Fibroblast of lung (primary cell): ENCODE data around the gene ADAMTSL1. TPM values are rescaled to one million over a fixed set of nuclear protein-coding genes. Genes with fewer than 3 reads are reported as not detected.

Experiments
- DNase-seq, 2 donors: peaks; one replicate each; pipeline versions ENCODE4 v3.0.0 to v3.0.0-alpha.2; 2010; ENCODE audit warnings: low read depth in 2 of 2
- H2AFZ ChIP-seq: 2 replicates; pipeline ENCODE4 v1.5.1; 2012; ENCODE audit warnings: low read length, control low read depth, inconsistent platforms
- H3K27ac ChIP-seq: 2 replicates; pipeline ENCODE4 v1.5.1; 2011; ENCODE audit warnings: low read length, control low read depth; ENCODE audit not compliant: insufficient read depth
- H3K27me3 ChIP-seq: 2 replicates; pipeline ENCODE4 v1.5.1; 2011; ENCODE audit warnings: mild to moderate bottlenecking, low read length; ENCODE audit not compliant: control insufficient read depth, insufficient read depth
- H3K36me3 ChIP-seq: 2 replicates; pipeline ENCODE4 v1.5.1; 2011; ENCODE audit warnings: low read length; ENCODE audit not compliant: control insufficient read depth, insufficient read depth
- H3K4me1 ChIP-seq: 2 replicates; pipeline ENCODE4 v1.5.1; 2011; ENCODE audit warnings: low read length; ENCODE audit not compliant: control insufficient read depth, insufficient read depth; ENCODE audit errors: extremely low read depth
- H3K4me2 ChIP-seq: 2 replicates; pipeline ENCODE4 v1.5.1; 2011; ENCODE audit warnings: low read length, control low read depth; ENCODE audit not compliant: insufficient read depth; ENCODE audit errors: extremely low read depth
- H3K4me3 ChIP-seq, 4 experiments: fragments of 200-600 bp in 1 of 4; sonication (generic) in 1 of 4; replicated peaks in 1 of 4; 2 replicates each; pipeline ENCODE4 v1.5.1; 2011 to 2016; ENCODE audit warnings: low read length in 4 of 4, low read depth in 3 of 4, mild to moderate bottlenecking in 3 of 4, control low read depth in 2 of 4, inconsistent platforms in 1 of 4, mixed read lengths in 1 of 4; ENCODE audit not compliant: insufficient read depth in 1 of 4; ENCODE audit errors: control extremely low read depth in 1 of 4
- H3K79me2 ChIP-seq: 2 replicates; pipeline ENCODE4 v1.5.1; 2012; ENCODE audit warnings: mild to moderate bottlenecking, low read length, inconsistent platforms; ENCODE audit not compliant: control insufficient read depth, insufficient read depth
- H3K9ac ChIP-seq: 2 replicates; pipeline ENCODE4 v1.5.1; 2011; ENCODE audit warnings: mild to moderate bottlenecking, low read length, control low read depth; ENCODE audit not compliant: insufficient read depth
- H3K9me3 ChIP-seq: 2 replicates; pipeline ENCODE4 v1.5.1; 2012; ENCODE audit warnings: low read depth, low read length; ENCODE audit not compliant: control insufficient read depth, insufficient read depth
- H4K20me1 ChIP-seq: 2 replicates; pipeline ENCODE4 v1.5.1; 2011; ENCODE audit warnings: low read length; ENCODE audit not compliant: control insufficient read depth, insufficient read depth; ENCODE audit errors: extremely low read depth
- EZH2 ChIP-seq: IDR thresholded peaks from 2 replicates; pipeline ENCODE4 v1.5.1; 2012; ENCODE audit warnings: low read length, control low read depth, mild to moderate bottlenecking; ENCODE audit errors: missing control alignments
- polyA plus RNA-seq, 2 donors: library from polyadenylated mRNA; depleted of rRNA in 1 of 2; stranded (reverse) in 1 of 2; unstranded in 1 of 2; fragments of >200 nt; gene quantifications; 2 replicates each; pipeline ENCODE4 v1.2.1, GENCODE V29; 2011 to 2012; ENCODE audit warnings: missing spikeins in 1 of 2
- total RNA-seq: library from RNA; depleted of rRNA; stranded (reverse); fragments of >200 nt; gene quantifications from 2 replicates; pipeline ENCODE4 v1.2.1, GENCODE V29; 2014
- TF ChIP-seq, protein P1 (sequence below), 2 donors: IDR thresholded peaks in 1 of 2; conservative IDR thresholded peaks in 1 of 2; 1 replicate in 1 of 2; 2 replicates in 1 of 2; pipeline ENCODE4 v1.5.1; 2011 to 2012; ENCODE audit warnings: low read length in 2 of 2, control low read depth in 1 of 2, inconsistent platforms in 1 of 2, low read depth in 1 of 2, mild to moderate bottlenecking in 1 of 2

The ADAMTSL1 gene
- total and polyA plus RNA-seq, 2 donors (not counting 1 experiment from before 2014, with no cell fraction given) = 19.3 to 27.9 TPM

DNA sequence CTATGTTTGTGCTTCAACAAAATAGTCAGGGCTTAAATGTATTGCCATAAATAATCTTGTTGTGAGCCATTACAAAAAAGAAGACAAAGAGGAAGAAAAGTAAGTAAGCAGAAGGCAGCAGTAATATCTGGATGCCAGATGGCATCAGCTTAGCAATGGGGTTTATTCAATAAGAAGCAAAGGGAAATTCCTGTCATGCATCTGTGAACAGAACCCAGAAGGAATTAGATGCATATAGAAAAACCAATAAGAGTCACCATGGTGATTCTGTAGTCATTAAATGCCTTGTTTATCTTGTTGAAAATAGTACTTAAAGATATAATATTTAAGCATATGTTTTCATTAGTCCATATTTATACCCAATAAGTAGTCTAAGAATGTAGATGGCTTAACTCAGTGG is 216.0 kb downstream of the ADAMTSL1 start:
- H3K79me2 ChIP-seq = no peaks in the 10 kb centered on the region
- no peaks in the 10 kb centered on the region for H4K20me1 ChIP-seq
- no peak overlapping the region for H3K4me3 ChIP-seq
- TF ChIP-seq EZH2 = no peak
- TF ChIP-seq, protein P1, sequence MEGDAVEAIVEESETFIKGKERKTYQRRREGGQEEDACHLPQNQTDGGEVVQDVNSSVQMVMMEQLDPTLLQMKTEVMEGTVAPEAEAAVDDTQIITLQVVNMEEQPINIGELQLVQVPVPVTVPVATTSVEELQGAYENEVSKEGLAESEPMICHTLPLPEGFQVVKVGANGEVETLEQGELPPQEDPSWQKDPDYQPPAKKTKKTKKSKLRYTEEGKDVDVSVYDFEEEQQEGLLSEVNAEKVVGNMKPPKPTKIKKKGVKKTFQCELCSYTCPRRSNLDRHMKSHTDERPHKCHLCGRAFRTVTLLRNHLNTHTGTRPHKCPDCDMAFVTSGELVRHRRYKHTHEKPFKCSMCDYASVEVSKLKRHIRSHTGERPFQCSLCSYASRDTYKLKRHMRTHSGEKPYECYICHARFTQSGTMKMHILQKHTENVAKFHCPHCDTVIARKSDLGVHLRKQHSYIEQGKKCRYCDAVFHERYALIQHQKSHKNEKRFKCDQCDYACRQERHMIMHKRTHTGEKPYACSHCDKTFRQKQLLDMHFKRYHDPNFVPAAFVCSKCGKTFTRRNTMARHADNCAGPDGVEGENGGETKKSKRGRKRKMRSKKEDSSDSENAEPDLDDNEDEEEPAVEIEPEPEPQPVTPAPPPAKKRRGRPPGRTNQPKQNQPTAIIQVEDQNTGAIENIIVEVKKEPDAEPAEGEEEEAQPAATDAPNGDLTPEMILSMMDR (conservative IDR thresholded peaks at IDR 0.05 in 1 of 2, IDR thresholded peaks at IDR 0.05 in 1 of 2; ENCODE audit: low read depth in 1 of 2, low read length in 2 of 2) = no peak
- no peaks in the 10 kb centered on the region for H3K4me1 ChIP-seq
- no peaks in the 10 kb centered on the region for H3K9me3 ChIP-seq
- no peak for DNase-seq
- H3K4me2 ChIP-seq = no peak overlapping the region
- H2AFZ ChIP-seq = no peak overlapping the region
- H3K9ac ChIP-seq = no peak overlapping the region
- H3K27ac ChIP-seq = no peak overlapping the region
- no peaks in the 10 kb centered on the region for H3K27me3 ChIP-seq
- no peaks in the 10 kb centered on the region for H3K36me3 ChIP-seq

DNA sequence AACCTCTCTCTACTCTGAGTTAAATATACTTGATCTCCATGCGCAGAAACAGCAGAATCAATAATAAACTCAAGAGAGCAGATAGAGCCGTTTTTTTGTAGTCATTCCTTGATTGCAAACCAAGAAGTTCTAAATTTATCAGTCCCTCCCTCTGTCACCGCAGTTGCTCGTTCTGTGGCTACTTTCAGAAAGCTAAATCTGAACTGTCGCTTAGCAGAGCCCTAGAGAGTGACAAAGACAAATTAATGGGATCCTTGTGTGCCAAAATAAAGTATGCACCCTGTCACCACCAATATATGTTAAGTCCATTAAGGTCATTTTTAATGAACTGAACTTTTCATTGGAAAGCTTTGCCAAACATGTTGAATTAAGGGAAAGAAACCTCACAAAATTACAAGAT is 218.3 kb downstream of the ADAMTSL1 start:
- no peaks in the 10 kb centered on the region for H3K27me3 ChIP-seq
- no peak overlapping the region for H3K4me2 ChIP-seq
- no peaks in the 10 kb centered on the region for H3K79me2 ChIP-seq
- no peaks in the 10 kb centered on the region for H3K9me3 ChIP-seq
- no peak overlapping the region for H3K9ac ChIP-seq
- no peaks in the 10 kb centered on the region for H3K4me1 ChIP-seq
- no peaks in the 10 kb centered on the region for H4K20me1 ChIP-seq
- no peak overlapping the region for H3K27ac ChIP-seq
- no peaks in the 10 kb centered on the region for H3K36me3 ChIP-seq
- no peak overlapping the region for H3K4me3 ChIP-seq
- TF ChIP-seq, protein P1 (conservative IDR thresholded peaks at IDR 0.05 in 1 of 2, IDR thresholded peaks at IDR 0.05 in 1 of 2; ENCODE audit: low read depth in 1 of 2, low read length in 2 of 2) = no peak
- no peak for TF ChIP-seq EZH2
- no peak overlapping the region for H2AFZ ChIP-seq
- no peak for DNase-seq

DNA sequence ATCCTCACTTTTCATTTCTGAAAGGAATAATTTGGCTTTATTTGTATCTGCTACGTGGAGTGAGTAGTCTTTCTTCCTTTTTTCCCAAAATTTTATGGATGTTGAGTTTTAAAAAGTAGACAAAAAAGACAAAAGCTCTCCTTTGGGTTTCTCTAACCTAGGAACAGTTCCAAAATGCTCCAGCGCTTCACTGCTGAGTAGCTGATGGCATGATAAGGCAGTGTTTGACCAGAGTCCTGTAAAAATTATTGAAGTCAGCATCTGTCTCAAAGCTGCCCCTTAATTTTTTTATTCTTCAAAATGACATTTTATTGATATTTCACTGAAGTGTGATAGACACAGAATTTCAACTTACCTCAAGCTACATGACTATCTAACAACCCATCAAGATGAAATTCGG is 219.0 kb downstream of the ADAMTSL1 start:
- TF ChIP-seq, protein P1 (conservative IDR thresholded peaks at IDR 0.05 in 1 of 2, IDR thresholded peaks at IDR 0.05 in 1 of 2; ENCODE audit: low read depth in 1 of 2, low read length in 2 of 2) = no peak
- no peak for TF ChIP-seq EZH2
- no peak overlapping the region for H3K4me3 ChIP-seq
- H3K9ac ChIP-seq = no peak overlapping the region
- H3K36me3 ChIP-seq = no peaks in the 10 kb centered on the region
- H4K20me1 ChIP-seq = no peaks in the 10 kb centered on the region
- DNase-seq = no peak
- no peak overlapping the region for H3K27ac ChIP-seq
- no peaks in the 10 kb centered on the region for H3K27me3 ChIP-seq
- H2AFZ ChIP-seq = no peak overlapping the region
- no peak overlapping the region for H3K4me2 ChIP-seq
- no peaks in the 10 kb centered on the region for H3K79me2 ChIP-seq
- no peaks in the 10 kb centered on the region for H3K9me3 ChIP-seq
- no peaks in the 10 kb centered on the region for H3K4me1 ChIP-seq
